PFSK-1 (cell line): ENCODE results near the gene SV2A.

Experiments
- FOXP2 ChIP-seq: optimal IDR thresholded peaks from 2 replicates; pipeline ENCODE3; 2011; ENCODE audit warnings: borderline replicate concordance, control low read depth, inconsistent platforms; ENCODE audit not compliant: insufficient read depth; ENCODE audit errors: extremely low read length, extremely low read depth
- POLR2AphosphoS5 ChIP-seq: IDR thresholded peaks from 2 replicates; pipeline ENCODE4 v1.6.1; 2012; ENCODE audit warnings: low read depth, mild to moderate bottlenecking, control low read depth, low read length, moderate library complexity
- SIN3A ChIP-seq: IDR thresholded peaks from 2 replicates; pipeline ENCODE4 v1.6.1; 2012; ENCODE audit warnings: mild to moderate bottlenecking, low read length, moderate library complexity, borderline replicate concordance; ENCODE audit not compliant: insufficient read depth
- TAF1 ChIP-seq: IDR thresholded peaks from 2 replicates; pipeline ENCODE4 v1.6.1; 2012; ENCODE audit warnings: low read length, control low read depth, borderline replicate concordance; ENCODE audit not compliant: insufficient read depth
- TF ChIP-seq, protein P1 (sequence below), 2 experiments: IDR thresholded peaks; 2 replicates each; pipeline versions ENCODE4 v1.6.1 to v1.8.0; 2011 to 2012; ENCODE audit warnings: low read depth in 2 of 2, low read length in 2 of 2, control low read depth in 1 of 2, inconsistent platforms in 1 of 2, mild to moderate bottlenecking in 1 of 2, moderate library complexity in 1 of 2; ENCODE audit not compliant: insufficient read depth in 1 of 2

SV2A gene

DNA sequence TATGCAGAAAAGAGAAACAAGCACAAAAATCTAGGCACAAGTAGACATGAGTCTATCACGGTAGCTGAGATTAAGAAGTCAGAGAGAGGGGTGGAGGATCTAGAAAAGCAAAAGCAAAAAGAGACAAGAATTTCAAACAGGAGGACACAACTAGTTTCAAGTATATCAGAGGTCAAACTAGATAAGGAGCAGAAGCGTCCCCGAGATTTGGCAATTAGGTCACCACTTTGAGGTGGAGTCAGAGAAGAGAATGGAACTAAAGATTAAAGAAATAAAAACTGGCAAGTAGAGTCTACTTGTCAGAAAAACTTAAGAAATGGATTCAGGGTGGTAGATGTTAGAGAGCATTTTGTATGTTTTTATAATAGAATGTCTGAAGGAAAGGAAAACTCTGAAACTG, 7.7 kb upstream of the SV2A start:
- TF ChIP-seq FOXP2 (no peak), SIN3A (no peak), POLR2AphosphoS5 (no peak), TAF1 (no peak)
- TF ChIP-seq, protein P1, sequence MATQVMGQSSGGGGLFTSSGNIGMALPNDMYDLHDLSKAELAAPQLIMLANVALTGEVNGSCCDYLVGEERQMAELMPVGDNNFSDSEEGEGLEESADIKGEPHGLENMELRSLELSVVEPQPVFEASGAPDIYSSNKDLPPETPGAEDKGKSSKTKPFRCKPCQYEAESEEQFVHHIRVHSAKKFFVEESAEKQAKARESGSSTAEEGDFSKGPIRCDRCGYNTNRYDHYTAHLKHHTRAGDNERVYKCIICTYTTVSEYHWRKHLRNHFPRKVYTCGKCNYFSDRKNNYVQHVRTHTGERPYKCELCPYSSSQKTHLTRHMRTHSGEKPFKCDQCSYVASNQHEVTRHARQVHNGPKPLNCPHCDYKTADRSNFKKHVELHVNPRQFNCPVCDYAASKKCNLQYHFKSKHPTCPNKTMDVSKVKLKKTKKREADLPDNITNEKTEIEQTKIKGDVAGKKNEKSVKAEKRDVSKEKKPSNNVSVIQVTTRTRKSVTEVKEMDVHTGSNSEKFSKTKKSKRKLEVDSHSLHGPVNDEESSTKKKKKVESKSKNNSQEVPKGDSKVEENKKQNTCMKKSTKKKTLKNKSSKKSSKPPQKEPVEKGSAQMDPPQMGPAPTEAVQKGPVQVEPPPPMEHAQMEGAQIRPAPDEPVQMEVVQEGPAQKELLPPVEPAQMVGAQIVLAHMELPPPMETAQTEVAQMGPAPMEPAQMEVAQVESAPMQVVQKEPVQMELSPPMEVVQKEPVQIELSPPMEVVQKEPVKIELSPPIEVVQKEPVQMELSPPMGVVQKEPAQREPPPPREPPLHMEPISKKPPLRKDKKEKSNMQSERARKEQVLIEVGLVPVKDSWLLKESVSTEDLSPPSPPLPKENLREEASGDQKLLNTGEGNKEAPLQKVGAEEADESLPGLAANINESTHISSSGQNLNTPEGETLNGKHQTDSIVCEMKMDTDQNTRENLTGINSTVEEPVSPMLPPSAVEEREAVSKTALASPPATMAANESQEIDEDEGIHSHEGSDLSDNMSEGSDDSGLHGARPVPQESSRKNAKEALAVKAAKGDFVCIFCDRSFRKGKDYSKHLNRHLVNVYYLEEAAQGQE (IDR thresholded peaks at IDR 0.05; ENCODE audit: insufficient read depth in 1 of 2, low read depth in 2 of 2, low read length in 2 of 2), result no peak

DNA sequence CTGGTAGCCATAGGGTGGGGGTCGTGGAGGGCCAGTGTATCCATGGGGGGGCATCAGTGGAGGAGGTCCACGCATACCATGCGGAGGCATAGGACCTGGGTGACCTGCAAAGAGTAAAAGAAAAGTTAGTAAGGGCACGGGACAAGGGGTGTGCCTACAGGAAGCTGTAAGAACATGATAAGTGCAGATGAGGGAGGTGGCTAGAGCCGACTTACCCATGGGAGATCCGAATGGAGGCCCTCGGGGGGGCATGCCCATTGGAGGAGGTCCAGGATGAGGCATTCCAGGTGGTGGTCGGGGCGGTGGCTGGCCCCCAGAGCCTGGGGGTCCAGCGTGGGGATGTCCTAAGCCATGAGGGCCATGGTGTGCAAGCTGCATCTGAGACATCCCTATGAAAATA, 6.0 kb upstream of the SV2A start:
- TF ChIP-seq, protein P1 (IDR thresholded peaks at IDR 0.05; ENCODE audit: insufficient read depth in 1 of 2, low read depth in 2 of 2, low read length in 2 of 2), result no peak
- TF ChIP-seq POLR2AphosphoS5 (no peak), FOXP2 (no peak), SIN3A (no peak), TAF1 (no peak)

DNA sequence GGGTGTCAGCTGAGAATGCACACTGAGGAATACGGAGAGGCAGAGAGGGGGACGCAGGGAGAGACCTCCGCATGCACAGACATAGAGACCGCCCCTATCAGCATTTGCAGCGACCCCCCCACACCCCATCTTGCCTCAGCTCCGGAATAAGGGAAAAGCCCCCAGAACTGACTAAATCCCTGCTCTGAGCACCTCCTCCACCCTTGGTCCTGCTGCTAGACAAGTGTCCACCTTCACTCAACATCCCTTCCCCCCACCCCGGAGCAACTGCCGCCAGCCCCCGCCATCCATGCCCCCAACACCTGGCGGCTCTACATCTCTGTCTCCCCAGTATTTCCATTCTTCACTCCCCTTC, 769 bp downstream of the SV2A start:
- TF ChIP-seq SIN3A (no peak), POLR2AphosphoS5 (no peak), FOXP2 (no peak), TAF1 (no peak)
- TF ChIP-seq, protein P1 (IDR thresholded peaks at IDR 0.05; ENCODE audit: insufficient read depth in 1 of 2, low read depth in 2 of 2, low read length in 2 of 2), result no peak

DNA sequence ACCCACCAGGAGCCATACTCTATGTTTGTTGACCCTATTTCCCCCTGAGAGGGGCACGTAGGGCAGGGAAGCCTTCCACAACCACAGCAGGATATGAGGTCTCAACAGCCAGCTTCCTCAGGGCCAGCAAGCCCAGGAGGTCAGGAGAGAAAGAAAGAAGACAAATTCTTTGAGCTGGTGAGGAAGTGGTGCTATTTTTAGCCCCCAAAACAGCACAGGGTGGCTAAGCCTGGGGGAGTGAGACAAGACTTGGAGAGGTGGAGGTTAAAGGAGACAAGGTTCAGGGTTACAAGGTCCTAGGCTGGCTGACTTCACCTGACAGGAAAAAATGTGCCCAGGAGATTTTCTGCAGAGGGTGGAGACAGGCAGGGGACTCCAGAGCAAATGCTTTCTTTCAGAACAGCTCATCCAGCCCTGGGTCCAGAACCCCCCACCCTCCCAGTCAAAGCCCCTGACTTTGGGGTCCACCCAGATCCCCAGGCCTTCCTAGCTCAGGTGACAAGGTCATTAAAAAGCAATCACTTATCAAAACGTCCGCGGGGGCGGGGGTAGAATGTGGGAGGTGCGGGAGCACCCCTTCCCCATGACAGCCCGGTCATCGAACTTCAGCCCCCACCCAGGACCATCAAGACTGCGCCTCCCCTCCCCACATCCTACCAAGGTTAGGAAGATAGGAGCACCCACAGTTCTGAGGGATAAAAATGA, 1.3 kb downstream of the SV2A start:
- TF ChIP-seq POLR2AphosphoS5, result no peak
- TF ChIP-seq TAF1, result no peak
- TF ChIP-seq, protein P1 (IDR thresholded peaks at IDR 0.05; ENCODE audit: insufficient read depth in 1 of 2, low read depth in 2 of 2, low read length in 2 of 2), result no peak
- no peak for TF ChIP-seq SIN3A
- TF ChIP-seq FOXP2, result no peak
